Activated B cell treated with CpG ODN at 0.5 μM for 24 hours (primary cell): ENCODE data around the gene TRIM5. TPM values are rescaled to one million over a fixed set of nuclear protein-coding genes. Genes with fewer than 3 reads are reported as not detected.
A peak's percentile ranks its signal among the peaks of the same experiment; 100 is the strongest.
"Not testable (repeated sequence)": the region's sequence is repeated elsewhere in the genome, so short reads cannot be mapped to it uniquely, and the experiment has no call there.

Source experiments
- ATAC-seq: fragments of 200-7000 bp; cut with Tn5 transposase; one replicate; pipeline ENCODE4 v1.10.0; 2021; ENCODE audit warnings: low read depth, mild to moderate bottlenecking, moderate library complexity
- CTCF ChIA-PET: fragments of 350-600 bp; sonication (Branson Sonifier 250); formaldehyde crosslinking; loops from one replicate; lab custom pipeline; 2021; ENCODE audit warnings: antibody characterized with exemption; lab: Charles Lee
- POLR2A ChIA-PET: fragments of 350-600 bp; sonication (Branson Sonifier 250); formaldehyde crosslinking; loops from one replicate; lab custom pipeline; 2021; ENCODE audit warnings: antibody characterized with exemption; lab: Charles Lee
- DNase-seq: peaks from one replicate; pipeline ENCODE4 v3.0.0; 2022
- H3K27ac Mint-ChIP-seq: one replicate; pipeline ENCODE4 v1.8.0; 2020; ENCODE audit warnings: mixed read lengths
- H3K27me3 Mint-ChIP-seq: one replicate; pipeline ENCODE4 v1.8.0; 2021; ENCODE audit warnings: mixed read lengths
- H3K36me3 Mint-ChIP-seq: one replicate; pipeline ENCODE4 v1.8.0; 2021; ENCODE audit warnings: low read depth, mixed read lengths
- H3K4me1 Mint-ChIP-seq: one replicate; pipeline ENCODE4 v1.8.0; 2021; ENCODE audit warnings: mixed read lengths
- H3K4me3 Mint-ChIP-seq: one replicate; pipeline ENCODE4 v1.8.0; 2020; ENCODE audit warnings: mild to moderate bottlenecking, mixed read lengths
- H3K9me3 Mint-ChIP-seq: one replicate; pipeline ENCODE4 v1.8.0; 2020; ENCODE audit warnings: mixed read lengths
- CTCF ChIP-seq: fragments of 200-600 bp; IDR thresholded peaks from one replicate; pipeline ENCODE4 v1.8.0; 2022; ENCODE audit warnings: antibody characterized with exemption, mild to moderate bottlenecking
- intact Hi-C: fragments of 100-400 bp; cut with micrococcal nuclease; formaldehyde crosslinking; loops from one replicate; pipeline ENCODE4 v1.15.1; 2024
- total RNA-seq: library from RNA; stranded (reverse); gene quantifications from 2 replicates; pipeline ENCODE4 v1.2.3, GENCODE V29; 2022

Gene TRIM5
- total RNA-seq: 34.3 and 36.3 TPM in 2 replicates

- POLR2A ChIA-PET: interaction anchor here (0.6 to 3.6 kb wide), 10 partner anchors 11 to 731 kb away, joined by 3 to 36 read pairs (median 6); no protein-coding TSS in a partner anchor
Observed at GRCh38 chr11:5684646-5685362, at the start of gene TRIM5. Gene TRIM5, minus strand, starts transcription at chr11:5685074. Its CDS starts 4,897 bp downstream, at chr11:5680177.

GRCh38 chr11:5727691-5728090, 42.8 kb upstream of the TRIM5 start:
- ATAC-seq (no peak), DNase-seq (no peak)
- H3K9me3 Mint-ChIP-seq: no peaks in the 10 kb centered on the region
- no peak overlapping the region for H3K4me3 Mint-ChIP-seq
- TF ChIP-seq CTCF: no peak
- peaks cover 16% of the 10 kb centered on the region for H3K36me3 Mint-ChIP-seq
- no peaks in the 10 kb centered on the region for H3K4me1 Mint-ChIP-seq
- H3K27ac Mint-ChIP-seq: no peak overlapping the region
- CTCF ChIA-PET: interaction anchor here (1.8 kb wide), 1 partner anchor 43 kb away, joined by 5 read pairs; the partner anchor contains the start of gene TRIM5
- no peaks in the 10 kb centered on the region for H3K27me3 Mint-ChIP-seq
- intact Hi-C loops: no loop called here
- POLR2A ChIA-PET: no interaction called here

More at GRCh38 chr11:5684646-5685362, at the start of gene TRIM5:
- no peaks in the 10 kb centered on the region for H3K9me3 Mint-ChIP-seq
- peaks cover 31% of the 10 kb centered on the region for H3K36me3 Mint-ChIP-seq
- CTCF ChIA-PET: interaction anchor here (0.7 to 4.3 kb wide), 18 partner anchors 10 to 667 kb away, joined by 3 to 52 read pairs (median 5); partner anchors contain the start of genes OR52N2 and TRIM34
- intact Hi-C loops: loop anchor here (1.0 to 5.0 kb wide), 9 partner anchors 16 to 927 kb away; partner anchors contain the start of genes OR52N2, TAF10 and TRIM34
- H3K27ac Mint-ChIP-seq: peak within 1 kb of the TSS; percentile 93
- peak; percentile 58 for DNase-seq
- H3K4me3 Mint-ChIP-seq: peak within 1 kb of the TSS; percentile 93
- no peak for TF ChIP-seq CTCF
- ATAC-seq: peak; percentile 77
- no peaks in the 10 kb centered on the region for H3K27me3 Mint-ChIP-seq
- peaks cover 54% of the 10 kb centered on the region for H3K4me1 Mint-ChIP-seq

GRCh38 chr11:5726351-5726750, 41.5 kb upstream of the TRIM5 start:
- no peak overlapping the region for H3K27ac Mint-ChIP-seq
- ATAC-seq (no peak), DNase-seq (no peak)
- peaks cover 16% of the 10 kb centered on the region for H3K36me3 Mint-ChIP-seq
- no peaks in the 10 kb centered on the region for H3K9me3 Mint-ChIP-seq
- no peaks in the 10 kb centered on the region for H3K27me3 Mint-ChIP-seq
- no peak overlapping the region for H3K4me3 Mint-ChIP-seq
- no peak for TF ChIP-seq CTCF
- no peaks in the 10 kb centered on the region for H3K4me1 Mint-ChIP-seq
- ChIA-PET POLR2A (no interaction called here), CTCF (no interaction called here)
- intact Hi-C loops: no loop called here

- no peaks in the 10 kb centered on the region for H3K4me1 Mint-ChIP-seq
- DNase-seq: no peak
- no peaks in the 10 kb centered on the region for H3K9me3 Mint-ChIP-seq
- no peak overlapping the region for H3K4me3 Mint-ChIP-seq
- CTCF ChIA-PET: no interaction called here
- H3K27me3 Mint-ChIP-seq: no peaks in the 10 kb centered on the region
- H3K36me3 Mint-ChIP-seq: peaks cover 23% of the 10 kb centered on the region
- TF ChIP-seq CTCF: no peak
- POLR2A ChIA-PET: no interaction called here
- H3K27ac Mint-ChIP-seq: no peak overlapping the region
- intact Hi-C loops: no loop called here
- no peak for ATAC-seq
Observed at GRCh38 chr11:5722622-5723021, 37.7 kb upstream of the TRIM5 start.

- no peak overlapping the region for H3K27ac Mint-ChIP-seq
- intact Hi-C loops: no loop called here
- ChIA-PET CTCF (no interaction called here), POLR2A (interaction anchor here (0.6 kb wide), 1 partner anchor 34 kb away, joined by 5 read pairs; no protein-coding TSS in a partner anchor)
- H3K36me3 Mint-ChIP-seq: peaks cover 15% of the 10 kb centered on the region
- no peaks in the 10 kb centered on the region for H3K4me1 Mint-ChIP-seq
- H3K9me3 Mint-ChIP-seq: no peaks in the 10 kb centered on the region
- H3K4me3 Mint-ChIP-seq: no peak overlapping the region
- ATAC-seq: no peak
- no peak for TF ChIP-seq CTCF
- no peaks in the 10 kb centered on the region for H3K27me3 Mint-ChIP-seq
- DNase-seq: no peak
Observed at GRCh38 chr11:5719703-5720495, 35.0 kb upstream of the TRIM5 start.

- not testable (repeated sequence) for ATAC-seq
Observed at GRCh38 chr11:5716518-5716917, 31.6 kb upstream of the TRIM5 start.

More at GRCh38 chr11:5716518-5716917, 31.6 kb upstream of the TRIM5 start:
- DNase-seq, intact Hi-C loops, H3K27ac Mint-ChIP-seq, POLR2A ChIA-PET, H3K4me3 Mint-ChIP-seq, H3K4me1 Mint-ChIP-seq, H3K27me3 Mint-ChIP-seq, H3K9me3 Mint-ChIP-seq, CTCF ChIA-PET: not testable (repeated sequence)
- peaks cover 15% of the 10 kb centered on the region for H3K36me3 Mint-ChIP-seq
